CD4-positive, alpha-beta T cell treated with Interleukin-17A for 1 hour (primary cell): Measurements from ENCODE around the gene C19orf53.
A peak's percentile ranks its signal among the peaks of the same experiment; 100 is the strongest.

Experiments
- DNase-seq: peaks from one replicate; pipeline ENCODE4 v3.0.0-alpha.2; 2020

The C19orf53 gene

DNA sequence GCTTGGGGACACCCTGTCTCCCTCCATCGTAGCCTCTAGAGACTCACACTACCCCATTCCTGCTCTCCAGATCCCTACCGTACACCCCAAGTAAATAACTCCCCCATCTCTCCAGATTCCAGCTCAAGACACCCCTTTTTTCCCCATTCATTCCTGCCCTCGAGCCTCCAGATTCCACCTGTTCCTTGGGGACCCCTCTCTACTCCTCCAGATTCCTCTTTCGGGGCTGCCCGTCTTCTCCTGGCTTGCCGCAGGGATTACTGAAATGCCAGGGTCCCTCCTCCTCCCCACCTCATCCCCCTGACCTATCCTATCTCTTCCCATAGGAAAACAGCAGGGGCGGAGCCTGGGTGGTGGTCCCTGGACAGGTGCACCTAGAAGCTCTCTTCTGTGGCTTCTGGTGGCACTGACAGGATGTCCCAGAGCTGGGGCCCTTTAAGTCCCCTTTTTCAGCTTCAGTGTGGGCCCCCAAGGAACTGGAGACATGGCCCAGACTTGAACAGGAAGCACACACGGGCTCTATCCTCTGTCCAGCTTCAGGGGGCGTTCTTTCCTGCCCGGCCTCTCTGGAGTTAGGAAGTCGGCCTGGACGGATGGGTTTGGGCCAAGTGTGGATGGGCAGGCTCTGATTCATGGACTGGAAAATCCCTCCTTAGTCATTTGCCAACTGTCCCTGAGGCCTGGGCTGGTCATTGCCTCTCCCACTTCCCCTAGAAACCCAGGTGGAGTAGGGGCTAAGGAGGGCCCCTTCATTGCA lies 22.2 kb downstream of the C19orf53 start:
- DNase-seq: no peak

DNA sequence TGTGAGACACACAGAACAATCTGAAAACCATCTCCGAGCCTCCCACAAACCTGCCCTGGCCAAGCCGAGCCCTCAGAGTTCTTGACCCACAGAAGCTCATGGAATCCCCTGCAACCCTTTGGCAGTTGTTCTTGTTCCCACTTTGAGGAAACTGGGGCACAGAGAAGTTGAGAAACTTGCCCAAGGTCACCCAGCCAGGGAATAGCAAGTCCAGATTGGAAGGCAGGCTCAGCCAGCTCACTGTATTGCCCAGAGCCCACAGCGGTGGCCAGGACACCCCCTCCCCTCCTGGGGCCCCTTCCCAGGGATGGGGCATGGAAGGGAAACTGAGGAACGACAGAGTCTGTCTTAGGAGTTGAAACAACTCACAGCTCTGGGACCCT lies 22.8 kb downstream of the C19orf53 start:
- no peak for DNase-seq

DNA sequence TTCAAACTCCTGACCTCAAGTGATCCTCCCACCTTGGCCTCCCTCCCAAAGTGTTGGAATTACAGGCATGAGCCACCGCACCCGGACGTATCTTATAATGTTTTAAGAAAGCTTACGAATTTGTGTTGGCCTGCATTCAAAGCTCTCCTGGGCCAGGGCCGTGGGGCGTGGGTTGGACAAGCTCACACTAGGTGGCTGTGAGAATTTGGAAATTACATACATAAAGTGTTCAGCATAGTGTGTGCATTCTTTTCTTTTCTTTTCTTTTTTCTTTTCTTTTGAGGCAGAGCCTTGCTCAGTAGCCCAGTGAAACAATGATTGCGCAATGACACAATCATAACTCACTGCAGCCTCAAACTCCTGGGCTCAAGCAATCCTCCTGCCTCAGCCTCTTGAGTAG lies 23.6 kb downstream of the C19orf53 start:
- DNase-seq: no peak

DNA sequence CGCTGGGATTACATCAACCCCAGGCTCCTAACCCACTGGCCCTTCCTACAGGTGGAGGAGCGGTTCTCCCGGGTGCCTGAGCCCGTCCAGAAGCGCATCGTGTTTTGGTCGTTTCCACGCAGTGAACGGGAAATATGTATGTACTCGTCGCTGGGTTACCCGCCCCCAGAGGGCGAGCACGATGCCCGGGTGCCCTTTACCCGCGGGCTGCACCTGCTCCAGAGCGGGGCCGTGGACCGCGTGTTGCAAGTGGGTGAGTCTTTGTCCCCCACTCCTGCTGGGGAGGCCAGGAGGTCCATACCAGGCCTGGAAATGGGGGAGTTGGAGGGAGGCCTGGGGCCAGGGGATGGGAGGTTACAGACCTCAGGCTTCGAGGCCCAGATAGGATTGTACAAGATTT lies 25.4 kb downstream of the C19orf53 start:
- no peak for DNase-seq

DNA sequence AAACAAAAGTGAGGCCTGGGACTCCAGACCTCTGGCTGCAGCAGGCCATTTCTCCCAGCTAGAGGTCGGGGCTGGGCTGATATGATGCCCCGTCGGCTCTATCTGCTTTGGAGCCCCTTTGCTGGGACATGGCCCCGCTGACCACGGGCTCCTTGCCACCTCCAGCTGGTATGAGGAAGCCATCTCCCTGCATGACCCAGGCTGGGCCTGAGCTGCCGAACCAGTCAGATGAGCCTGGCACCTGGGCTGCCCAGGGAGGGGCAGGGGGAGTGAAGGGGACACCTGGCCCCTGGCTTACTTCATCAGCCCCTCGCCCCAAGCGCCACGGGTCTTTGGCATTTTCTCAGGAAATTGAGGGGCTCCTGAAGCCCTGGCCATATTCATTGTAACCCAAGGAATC lies 28.8 kb downstream of the C19orf53 start:
- DNase-seq: no peak

DNA sequence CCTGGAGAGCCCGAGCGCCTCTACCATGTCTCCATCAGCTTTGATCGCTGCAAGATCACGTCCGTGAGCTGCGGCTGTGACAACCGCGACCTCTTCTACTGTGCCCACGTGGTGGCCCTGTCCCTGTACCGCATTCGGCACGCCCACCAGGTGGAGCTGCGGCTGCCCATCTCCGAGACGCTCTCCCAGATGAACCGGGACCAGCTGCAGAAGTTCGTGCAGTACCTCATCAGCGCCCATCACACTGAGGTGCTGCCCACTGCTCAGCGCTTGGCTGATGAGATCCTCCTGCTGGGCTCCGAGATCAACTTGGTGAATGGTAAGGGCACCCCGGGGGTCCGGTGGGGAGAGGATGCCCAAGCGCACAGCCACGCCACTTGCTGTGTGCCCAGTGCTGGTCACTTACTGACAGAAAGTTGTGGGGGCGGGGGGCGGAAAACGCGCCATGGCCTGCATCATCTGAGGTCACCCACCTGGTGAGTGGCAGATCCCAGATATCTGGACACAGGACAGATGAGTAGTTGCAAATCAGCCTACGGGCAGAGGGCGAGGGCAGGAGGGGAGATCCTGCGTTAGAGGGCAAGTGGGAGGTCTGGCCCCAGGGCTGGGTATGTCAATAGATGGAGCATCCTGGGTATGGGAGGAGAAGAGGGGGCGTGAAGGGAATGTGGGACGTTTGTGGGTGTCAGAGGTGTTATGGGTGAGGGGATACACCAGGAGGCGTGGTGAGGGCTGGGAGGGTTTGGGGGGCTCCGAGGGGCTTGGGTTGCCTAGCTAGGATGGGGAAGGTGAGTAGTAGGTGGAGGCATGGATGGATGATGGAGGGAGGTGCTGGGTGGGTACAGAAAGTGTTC lies 30.8 kb downstream of the C19orf53 start:
- no peak for DNase-seq

DNA sequence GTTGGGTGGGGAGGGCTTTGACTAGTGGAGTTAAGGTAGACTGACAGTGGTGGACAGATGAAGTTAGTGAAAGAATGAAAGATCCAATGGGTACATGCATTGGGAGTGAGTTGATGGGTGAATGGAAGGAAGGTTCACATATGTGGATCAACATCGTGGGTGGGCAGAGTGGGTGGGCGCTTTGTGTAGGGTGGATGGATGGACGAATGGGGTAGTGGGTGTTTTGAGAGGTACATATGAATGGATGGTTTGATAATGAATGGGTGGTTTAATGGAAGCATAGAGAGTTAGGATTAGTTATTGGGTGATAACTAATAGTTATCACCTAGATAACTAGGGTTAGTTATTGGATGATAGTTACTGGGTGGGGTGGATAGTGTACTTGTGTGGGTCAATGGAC lies 32.5 kb downstream of the C19orf53 start:
- DNase-seq: no peak

DNA sequence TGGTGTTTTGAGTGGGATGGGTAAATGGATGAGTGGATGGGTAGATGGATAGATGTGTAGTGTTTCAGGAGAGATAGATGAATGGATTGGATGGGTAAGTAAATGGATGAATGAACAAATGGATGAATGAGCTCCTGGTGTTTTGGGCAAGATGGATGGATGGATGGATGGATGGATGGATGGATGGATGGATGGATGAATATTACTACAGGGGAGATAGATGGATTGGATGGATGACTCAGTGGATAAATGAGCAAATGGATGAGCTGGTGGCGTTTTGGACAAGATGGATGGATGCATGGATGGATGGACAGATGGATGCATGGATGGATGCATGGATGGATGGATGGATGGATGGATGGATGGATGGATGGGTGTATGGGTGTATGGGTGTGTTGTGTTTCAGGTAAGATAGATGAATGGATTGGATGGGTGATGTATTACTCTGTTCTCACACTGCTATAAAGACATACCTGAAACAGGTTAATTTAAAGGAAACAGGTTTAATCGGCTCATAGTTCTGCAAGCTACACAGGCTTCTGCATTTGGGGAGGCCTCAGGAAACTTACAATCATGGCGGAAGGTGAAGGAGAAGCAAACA lies 33.3 kb downstream of the C19orf53 start:
- DNase-seq: no peak

DNA sequence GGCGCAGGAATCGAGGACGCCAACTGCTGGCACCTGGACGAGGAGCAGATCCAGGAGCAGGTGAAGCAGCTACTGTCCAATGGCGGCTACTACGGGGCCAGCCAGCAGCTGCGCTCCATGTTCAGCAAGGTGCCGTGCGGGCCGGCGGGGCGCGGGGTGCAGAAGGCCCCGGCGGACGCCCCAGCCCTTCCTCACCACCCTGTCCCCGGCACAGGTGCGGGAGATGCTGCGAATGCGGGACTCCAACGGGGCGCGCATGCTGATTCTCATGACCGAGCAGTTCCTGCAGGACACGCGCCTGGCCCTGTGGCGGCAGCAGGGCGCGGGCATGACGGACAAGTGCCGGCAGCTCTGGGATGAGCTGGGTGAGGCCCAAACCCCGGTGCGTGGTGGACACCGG lies 34.6 kb downstream of the C19orf53 start:
- DNase-seq: no peak

DNA sequence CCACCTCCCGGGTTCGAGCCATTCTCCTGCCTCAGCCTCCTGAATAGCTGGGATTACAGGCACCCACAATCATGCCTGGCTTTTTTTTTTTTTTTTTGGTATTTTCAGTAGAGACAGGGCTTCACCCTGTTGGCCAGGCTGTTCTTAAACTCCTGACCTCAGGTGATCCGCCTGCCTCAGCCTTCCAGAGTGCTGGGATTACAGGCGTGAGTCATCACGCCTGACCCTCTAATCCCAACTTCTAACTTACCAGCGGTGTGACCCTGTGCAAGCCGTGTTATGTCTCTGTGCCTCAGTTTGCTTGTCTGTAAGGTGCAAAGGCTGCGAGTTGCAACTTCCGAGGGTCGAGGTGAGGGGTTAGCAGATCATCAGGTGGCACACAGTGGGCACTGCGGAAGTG lies 38.3 kb downstream of the C19orf53 start:
- DNase-seq: no peak

DNA sequence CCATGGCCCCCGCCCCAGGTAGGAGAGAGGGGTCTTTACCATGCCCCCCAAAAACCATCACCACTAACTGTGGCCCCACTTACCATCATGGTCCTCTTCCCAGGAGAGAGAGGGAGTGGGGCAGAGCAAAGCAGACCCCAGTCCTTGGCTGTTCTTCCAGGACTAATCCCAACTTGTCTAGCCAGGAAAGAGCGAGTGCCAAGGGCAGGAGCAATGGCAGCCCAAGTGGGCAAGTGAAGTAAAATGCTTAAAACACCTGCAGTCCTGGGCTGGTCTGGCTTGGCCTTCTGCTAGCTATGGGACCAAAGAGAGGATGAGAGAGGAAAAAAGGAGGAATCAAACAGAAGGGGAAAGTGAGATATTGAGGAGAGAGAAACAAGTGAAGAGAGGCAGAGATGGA lies 38.9 kb downstream of the C19orf53 start:
- DNase-seq: no peak

DNA sequence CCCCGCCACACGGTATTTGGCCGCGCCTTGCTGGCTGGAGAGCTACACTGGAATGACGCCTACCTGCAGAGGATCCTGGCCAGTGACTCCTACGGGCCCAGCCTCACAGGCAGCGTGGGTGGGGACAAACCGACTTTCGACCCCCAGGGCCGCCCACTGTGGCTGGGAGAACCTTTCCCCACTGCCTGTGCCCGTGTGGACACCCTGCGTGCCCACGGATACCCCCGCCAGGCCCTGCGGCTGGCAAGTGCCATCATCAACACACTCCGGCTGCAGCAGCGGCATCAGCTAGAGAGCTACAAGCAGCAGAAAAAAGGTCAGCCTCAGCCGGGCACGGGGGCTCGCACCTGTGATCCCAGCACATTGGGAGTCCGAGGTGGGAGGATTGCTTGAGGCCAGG lies 40.3 kb downstream of the C19orf53 start:
- DNase-seq: no peak

DNA sequence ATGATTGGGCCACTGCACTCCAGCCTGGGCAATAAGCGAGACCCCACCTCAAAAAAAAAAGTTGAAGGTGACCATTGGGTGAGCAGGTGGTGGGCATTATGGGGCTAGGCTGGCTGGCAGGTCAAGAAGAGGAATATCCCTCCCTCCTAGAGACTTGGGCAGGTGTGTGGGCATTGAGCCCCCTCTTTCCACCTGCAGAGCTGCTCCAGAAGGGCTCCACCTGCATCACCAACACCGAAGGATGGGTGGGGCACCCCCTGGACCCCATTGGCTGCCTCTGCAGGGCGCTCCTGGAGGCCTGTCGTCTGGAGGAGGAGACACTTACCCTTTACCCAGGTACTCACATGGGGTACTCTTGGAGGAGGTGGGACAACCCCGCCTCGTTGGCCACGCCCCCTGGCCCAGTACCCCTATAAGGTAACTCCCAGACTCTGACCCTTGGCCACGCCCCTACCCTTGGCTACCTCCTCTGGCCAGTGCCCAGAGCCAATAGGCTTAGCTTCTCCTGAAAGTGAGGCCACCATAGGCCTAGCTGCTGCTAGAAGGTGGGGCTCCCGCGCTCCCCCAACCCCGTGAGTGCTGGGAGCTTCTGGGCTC lies 42.9 kb downstream of the C19orf53 start:
- peak; percentile 49 for DNase-seq

DNA sequence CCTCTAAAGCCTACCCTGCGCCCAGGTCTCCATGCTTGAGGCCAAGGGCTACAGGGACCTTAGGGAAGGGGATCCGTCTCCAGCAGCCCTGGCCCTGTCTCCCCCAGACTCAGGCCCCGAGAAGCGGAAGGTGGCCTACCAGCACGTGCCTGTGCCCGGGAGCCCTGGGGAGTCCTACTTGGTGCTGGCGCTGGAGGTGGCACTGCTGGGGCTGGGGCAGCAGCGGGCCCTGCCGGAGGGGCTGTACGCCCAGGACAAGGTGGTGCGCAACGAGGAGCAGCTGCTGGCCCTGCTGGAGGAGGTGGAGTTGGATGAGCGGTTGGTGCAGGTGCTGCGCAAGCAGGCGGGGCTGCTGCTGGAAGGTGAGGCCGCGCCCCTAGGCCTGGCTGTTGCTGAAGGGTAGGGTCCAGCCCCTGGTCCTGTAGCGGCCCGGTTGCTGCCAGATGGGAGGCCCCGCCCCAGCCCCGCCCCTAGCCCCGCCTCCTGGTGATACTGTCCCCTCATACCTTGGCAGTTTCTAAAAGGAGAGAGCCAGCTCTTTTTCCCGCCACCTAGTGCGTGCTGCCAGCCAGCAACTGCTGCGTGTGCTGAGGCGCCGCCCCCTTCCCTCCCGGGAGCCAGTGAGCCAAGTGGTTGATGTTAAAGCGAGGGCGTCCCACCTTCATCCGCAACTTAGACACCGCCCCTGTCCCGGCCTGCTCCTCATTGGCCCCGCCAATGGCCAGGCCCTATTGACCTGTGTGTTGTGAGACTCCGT lies 43.5 kb downstream of the C19orf53 start:
- peak; percentile 71 for DNase-seq

DNA sequence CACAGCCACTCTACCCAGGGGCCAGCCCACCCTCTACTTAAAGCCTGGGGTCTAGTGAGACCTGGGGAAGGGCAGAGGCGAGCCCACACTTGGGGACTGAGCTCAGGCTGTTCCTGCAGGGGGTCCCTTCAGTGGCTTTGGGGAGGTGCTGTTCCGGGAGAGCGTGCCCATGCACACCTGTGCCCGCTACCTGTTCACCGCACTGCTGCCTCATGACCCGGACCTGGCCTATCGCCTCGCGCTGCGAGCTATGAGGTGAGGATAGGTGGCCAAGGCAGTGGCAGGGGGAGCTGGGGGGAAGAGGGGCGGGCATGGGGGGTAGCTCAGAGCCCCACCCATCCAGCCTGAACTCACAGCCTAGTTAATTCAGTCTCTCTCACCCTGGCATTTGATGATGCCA lies 45.0 kb downstream of the C19orf53 start:
- DNase-seq: no peak

DNA sequence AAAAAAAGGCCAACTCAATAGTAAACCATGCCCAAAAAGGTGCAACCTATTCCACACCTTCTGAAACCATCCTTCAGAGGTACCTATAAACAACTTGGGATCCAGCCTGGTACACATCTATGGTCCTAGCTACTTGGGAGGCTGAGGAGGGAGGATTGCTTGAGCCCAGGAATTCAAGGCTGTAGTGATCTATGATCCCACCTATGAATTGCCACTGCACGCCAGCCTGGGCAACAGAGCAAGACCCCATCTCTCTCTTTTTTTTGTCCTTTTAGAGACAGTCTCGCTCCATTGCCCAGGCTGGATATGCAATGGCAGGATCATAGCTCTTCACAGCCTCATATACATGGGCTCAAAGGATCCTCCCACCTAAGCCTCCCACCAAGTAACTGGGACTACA lies 47.0 kb downstream of the C19orf53 start:
- DNase-seq: no peak

DNA sequence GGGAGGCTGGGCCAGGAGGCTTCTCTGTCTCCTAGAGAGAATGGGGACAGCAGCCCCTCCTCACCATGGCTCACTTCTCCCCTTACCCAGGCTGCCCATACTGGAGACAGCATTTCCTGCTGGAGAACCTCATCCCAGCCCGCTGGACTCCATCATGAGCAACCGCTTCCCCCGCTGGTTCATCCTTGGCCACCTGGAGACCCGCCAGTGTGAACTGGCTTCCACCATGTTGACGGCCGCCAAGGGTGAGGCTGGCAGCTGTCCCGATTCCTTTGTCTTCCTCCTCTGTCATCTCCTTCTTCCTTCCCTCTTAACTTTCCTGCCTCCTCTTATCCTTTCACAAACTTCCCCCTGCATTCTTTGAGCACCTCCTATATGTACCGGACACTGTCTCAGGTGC lies 49.0 kb downstream of the C19orf53 start:
- DNase-seq: no peak

DNA sequence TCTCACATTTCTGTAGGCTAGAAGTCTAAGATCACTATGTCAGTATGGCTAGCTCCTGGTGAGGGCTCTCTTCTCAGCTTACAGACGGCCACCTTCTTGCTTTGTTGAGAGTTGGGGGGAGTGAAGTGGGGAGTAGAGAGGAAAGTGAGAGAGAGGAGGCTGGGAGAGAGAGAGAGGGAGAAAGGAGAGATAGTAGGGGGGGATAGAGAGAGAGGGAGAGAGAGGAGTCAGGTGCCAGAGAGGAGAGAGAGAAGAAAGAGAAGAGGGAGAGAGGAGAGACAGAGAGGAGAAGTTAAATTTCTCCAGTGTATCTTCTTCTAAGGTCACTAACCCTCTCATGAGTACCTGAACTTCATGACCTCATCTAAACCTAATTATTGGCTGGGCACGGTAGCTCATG lies 49.6 kb downstream of the C19orf53 start:
- DNase-seq: no peak

DNA sequence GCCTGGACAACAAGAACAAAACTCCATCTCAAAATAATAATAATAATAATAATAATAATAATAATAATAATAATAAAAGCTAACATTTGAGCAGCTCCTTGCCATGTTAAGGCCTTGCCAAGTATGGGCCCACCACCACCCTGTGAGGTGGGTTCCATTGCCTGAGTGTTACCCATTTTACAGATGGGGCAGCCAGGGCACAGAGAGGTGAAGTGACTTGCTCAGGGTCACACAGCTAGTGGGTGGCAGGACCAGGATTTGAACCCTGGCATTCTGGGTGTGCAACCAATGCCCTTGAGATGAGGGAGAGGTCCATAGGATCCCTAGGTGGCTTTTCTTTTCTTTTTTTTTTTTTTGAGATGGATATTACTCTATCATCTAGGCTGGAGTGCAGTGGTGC lies 50.4 kb downstream of the C19orf53 start:
- DNase-seq: no peak

DNA sequence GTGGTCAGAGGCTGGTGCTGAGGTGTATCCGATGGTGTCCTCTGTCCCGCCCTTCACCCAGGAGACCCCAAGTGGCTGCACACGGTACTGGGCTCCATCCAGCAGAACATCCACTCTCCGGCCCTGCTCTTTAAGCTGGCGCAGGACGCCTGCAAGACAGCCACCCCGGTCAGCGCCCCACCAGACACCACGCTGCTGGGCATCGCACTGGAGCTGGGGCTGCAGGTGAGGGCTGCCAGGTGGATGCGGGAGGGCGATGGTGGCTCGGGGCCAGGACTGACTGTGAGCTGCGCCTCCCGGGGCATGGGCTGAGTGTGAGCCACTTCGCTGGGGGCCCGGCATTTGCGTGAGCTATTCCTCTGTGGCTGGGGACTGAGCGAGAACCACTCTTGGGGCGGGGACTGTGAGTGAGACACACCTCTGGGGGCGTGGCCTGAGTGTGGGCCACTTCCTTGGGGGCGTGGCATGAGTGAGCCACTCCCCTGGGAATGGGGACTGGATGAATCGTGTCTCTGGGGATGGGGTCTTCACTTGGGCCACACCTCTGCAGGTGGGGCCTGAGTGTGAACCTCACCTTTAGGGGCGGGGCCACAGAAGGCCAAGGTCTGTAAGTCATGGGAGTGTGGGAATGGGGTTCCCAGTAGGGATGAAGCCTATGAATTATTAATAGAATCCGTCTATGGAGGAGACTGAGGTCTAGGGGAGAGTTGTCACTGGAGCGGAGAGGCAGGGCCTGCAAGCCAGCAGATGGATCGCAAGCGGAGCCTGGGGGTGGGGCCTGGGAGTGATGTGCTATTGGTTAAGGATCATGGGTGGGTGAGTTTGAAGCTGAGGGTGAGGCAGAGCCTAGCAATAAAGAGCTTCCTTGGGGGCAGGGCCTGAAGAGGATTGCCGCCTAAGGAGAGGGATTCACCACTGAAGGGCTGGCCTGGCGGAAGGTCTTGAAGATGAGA lies 51.5 kb downstream of the C19orf53 start:
- DNase-seq: no peak

DNA sequence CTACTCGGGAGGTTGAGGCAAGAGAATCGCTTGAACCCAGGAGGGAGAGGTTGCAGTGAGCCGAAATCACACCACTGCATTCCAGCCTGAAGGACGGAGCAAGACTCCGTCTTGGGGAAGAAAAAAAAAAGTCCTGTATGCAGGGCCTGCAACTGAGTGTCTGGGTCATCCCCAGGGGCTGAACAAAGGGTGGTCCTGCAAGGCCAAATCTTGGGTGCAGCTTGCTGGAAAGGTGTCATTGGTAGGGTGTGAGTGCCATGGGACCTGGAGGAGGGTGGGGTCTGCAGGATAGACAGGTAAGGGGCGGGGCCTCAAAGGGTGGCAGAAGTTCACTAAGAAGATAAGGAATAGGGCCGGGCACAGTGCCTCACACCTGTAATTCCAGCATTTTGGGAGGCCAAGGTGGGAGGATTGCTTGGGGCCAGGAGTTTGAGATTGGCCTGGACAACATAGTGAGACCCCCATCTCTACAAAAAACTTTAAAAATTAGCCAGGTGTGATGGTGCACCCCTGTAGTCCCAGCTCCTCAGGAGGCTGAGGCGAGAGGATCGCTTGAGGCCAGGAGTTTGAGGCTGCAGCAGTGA lies 52.5 kb downstream of the C19orf53 start:
- DNase-seq: no peak
